Bronchial epithelial cell (primary cell): ENCODE measurements around the gene SMURF2. TPM values are rescaled to one million over a fixed set of nuclear protein-coding genes. Genes with fewer than 3 reads are reported as not detected.

Source experiments
- DNase-seq: peaks from one replicate; pipeline ENCODE4 v3.0.0-alpha.2; 2010; ENCODE audit warnings: low read depth
- FAIRE-seq: peaks from 2 replicates; lab custom pipeline; 2011; peaks lifted over from hg19 to GRCh38; lab: Jason Lieb, UNC
- H3K27me3 ChIP-seq: 2 replicates; pipeline ENCODE4 v1.5.1; 2011; ENCODE audit warnings: low read length; ENCODE audit not compliant: control insufficient read depth, insufficient read depth
- H3K36me3 ChIP-seq: 2 replicates; pipeline ENCODE4 v1.5.1; 2011; ENCODE audit warnings: low read length; ENCODE audit not compliant: control insufficient read depth, insufficient read depth
- H3K4me3 ChIP-seq: 2 replicates; pipeline ENCODE4 v1.5.1; 2011; ENCODE audit warnings: mild to moderate bottlenecking, low read depth, low read length, control low read depth
- CTCF ChIP-seq: IDR thresholded peaks from 2 replicates; pipeline ENCODE4 v1.5.1; 2011; ENCODE audit warnings: mild to moderate bottlenecking, moderate library complexity, low read length, control low read depth, inconsistent platforms; ENCODE audit not compliant: insufficient read depth, severe bottlenecking
- total RNA-seq: library from RNA; depleted of rRNA; stranded (reverse); fragments of >200 nt; gene quantifications from 2 replicates; pipeline ENCODE4 v1.2.1, GENCODE V29; 2014

Gene SMURF2
- total RNA-seq, 1 donor from 2014 or later = 52.4 TPM

GRCh38 chr17:64603987-64604386 is 58.1 kb downstream of the SMURF2 start:
- Histone ChIP-seq H3K36me3 (no peaks in the 10 kb centered on the region), H3K4me3 (no peak overlapping the region), H3K27me3 (no peaks in the 10 kb centered on the region)
- no peak for FAIRE-seq
- no peak for TF ChIP-seq CTCF
- DNase-seq = no peak

- TF ChIP-seq CTCF = no peak
- no peaks in the 10 kb centered on the region for H3K36me3 ChIP-seq
- no peak overlapping the region for H3K4me3 ChIP-seq
- H3K27me3 ChIP-seq = no peaks in the 10 kb centered on the region
- DNase-seq (no peak), FAIRE-seq (no peak)
Measured at GRCh38 chr17:64599827-64600226, 62.3 kb downstream of the SMURF2 start.

GRCh38 chr17:64599187-64599676 is 62.9 kb downstream of the SMURF2 start:
- FAIRE-seq (no peak), DNase-seq (no peak)
- no peaks in the 10 kb centered on the region for H3K27me3 ChIP-seq
- no peaks in the 10 kb centered on the region for H3K36me3 ChIP-seq
- H3K4me3 ChIP-seq = no peak overlapping the region
- TF ChIP-seq CTCF = no peak

- Histone ChIP-seq H3K4me3 (no peak overlapping the region), H3K36me3 (no peaks in the 10 kb centered on the region), H3K27me3 (no peaks in the 10 kb centered on the region)
- no peak for FAIRE-seq
- no peak for TF ChIP-seq CTCF
- DNase-seq = no peak
Measured at GRCh38 chr17:64598672-64599071, 63.4 kb downstream of the SMURF2 start.

- DNase-seq (no peak), FAIRE-seq (no peak)
- TF ChIP-seq CTCF = no peak
- Histone ChIP-seq H3K36me3 (no peaks in the 10 kb centered on the region), H3K4me3 (no peak overlapping the region), H3K27me3 (no peaks in the 10 kb centered on the region)
Measured at GRCh38 chr17:64596988-64597387, 65.1 kb downstream of the SMURF2 start.

GRCh38 chr17:64596439-64596838 is 65.7 kb downstream of the SMURF2 start:
- TF ChIP-seq CTCF = no peak
- FAIRE-seq = no peak
- Histone ChIP-seq H3K4me3 (no peak overlapping the region), H3K36me3 (no peaks in the 10 kb centered on the region), H3K27me3 (no peaks in the 10 kb centered on the region)
- DNase-seq = no peak
